BE2C (cell line): ENCODE measurements around the gene OR2T6.

Experiments used
- DNase-seq: peaks from one replicate; pipeline ENCODE4 v3.0.0-alpha.2; 2020
- H3K27me3 ChIP-seq: fragments of 250-450 bp; sonication (Bioruptor Pico); 2 replicates; pipeline ENCODE4 v1.5.1; 2020; ENCODE audit warnings: mild to moderate bottlenecking
- H3K36me3 ChIP-seq: fragments of 250-450 bp; sonication (Bioruptor Pico); 2 replicates; pipeline ENCODE4 v1.5.1; 2020; ENCODE audit warnings: mild to moderate bottlenecking
- H3K4me1 ChIP-seq: fragments of 250-450 bp; sonication (Bioruptor Pico); 2 replicates; pipeline ENCODE4 v1.5.1; 2020
- H3K4me3 ChIP-seq: 2 replicates; pipeline ENCODE4 v1.5.1; 2011; ENCODE audit warnings: low read depth, low read length
- H3K9me3 ChIP-seq: fragments of 250-450 bp; sonication (Bioruptor Pico); 2 replicates; pipeline ENCODE4 v1.5.1; 2020
- CTCF ChIP-seq: IDR thresholded peaks from 2 replicates; pipeline ENCODE4 v1.5.1; 2012; ENCODE audit warnings: mild to moderate bottlenecking, low read depth, low read length

OR2T6 gene

GRCh38 chr1:248372394-248372793 is 3.2 kb upstream of the OR2T6 start:
- TF ChIP-seq CTCF: no peak
- DNase-seq: no peak
- Histone ChIP-seq H3K36me3 (no peaks in the 10 kb centered on the region), H3K27me3 (no peaks in the 10 kb centered on the region), H3K4me3 (no peak overlapping the region), H3K9me3 (no peaks in the 10 kb centered on the region), H3K4me1 (no peaks in the 10 kb centered on the region)

GRCh38 chr1:248373761-248374160 is 1.8 kb upstream of the OR2T6 start:
- H3K9me3 ChIP-seq: no peaks in the 10 kb centered on the region
- no peak for DNase-seq
- no peaks in the 10 kb centered on the region for H3K27me3 ChIP-seq
- TF ChIP-seq CTCF: no peak
- no peaks in the 10 kb centered on the region for H3K4me1 ChIP-seq
- no peak overlapping the region for H3K4me3 ChIP-seq
- no peaks in the 10 kb centered on the region for H3K36me3 ChIP-seq

- Histone ChIP-seq H3K9me3 (no peaks in the 10 kb centered on the region), H3K4me3 (no peak overlapping the region), H3K27me3 (no peaks in the 10 kb centered on the region), H3K36me3 (no peaks in the 10 kb centered on the region), H3K4me1 (no peaks in the 10 kb centered on the region)
- no peak for TF ChIP-seq CTCF
- DNase-seq: no peak
Measured at GRCh38 chr1:248376916-248377315, 1.4 kb downstream of the OR2T6 start.

- Histone ChIP-seq H3K27me3 (no peaks in the 10 kb centered on the region), H3K9me3 (no peaks in the 10 kb centered on the region), H3K4me1 (no peaks in the 10 kb centered on the region)
Measured at GRCh38 chr1:248380854-248381253, 5.3 kb downstream of the OR2T6 start.

GRCh38 chr1:248388426-248388825 is 12.9 kb downstream of the OR2T6 start:
- no peak for DNase-seq
- no peak overlapping the region for H3K4me3 ChIP-seq
- no peaks in the 10 kb centered on the region; the same call in 1 of the 2 replicates for H3K9me3 ChIP-seq
- no peaks in the 10 kb centered on the region for H3K4me1 ChIP-seq
- no peaks in the 10 kb centered on the region for H3K27me3 ChIP-seq
- no peak for TF ChIP-seq CTCF
- no peaks in the 10 kb centered on the region for H3K36me3 ChIP-seq

More at GRCh38 chr1:248380854-248381253, 5.3 kb downstream of the OR2T6 start:
- no peak for DNase-seq
- no peak for TF ChIP-seq CTCF
- Histone ChIP-seq H3K4me3 (no peak overlapping the region), H3K36me3 (no peaks in the 10 kb centered on the region)

- H3K9me3 ChIP-seq: no peaks in the 10 kb centered on the region; the same call in 1 of the 2 replicates
- H3K36me3 ChIP-seq: no peaks in the 10 kb centered on the region
- no peak for DNase-seq
- H3K27me3 ChIP-seq: no peaks in the 10 kb centered on the region
- no peak for TF ChIP-seq CTCF
- H3K4me1 ChIP-seq: no peaks in the 10 kb centered on the region
- H3K4me3 ChIP-seq: no peak overlapping the region
Measured at GRCh38 chr1:248393050-248393449, 17.5 kb downstream of the OR2T6 start.
